Right cardiac atrium (tissue), 5 donors: ENCODE results near the gene ZNF579. TPM values are rescaled to one million over a fixed set of nuclear protein-coding genes. Genes with fewer than 3 reads are reported as not detected.
A peak's percentile ranks its signal among the peaks of the same experiment; 100 is the strongest.

Experiments used
- ATAC-seq, 2 donors: fragments of 200-7000 bp; cut with Tn5 transposase; one replicate each; pipeline versions ENCODE4 v1.8.0 to v1.9.1; 2020; ENCODE audit warnings: moderate library complexity in 2 of 2, mild to moderate bottlenecking in 1 of 2
- DNase-seq, 3 donors: peaks; one replicate each; pipeline ENCODE4 v3.0.0-alpha.2; 2020
- H3K27ac ChIP-seq: one replicate; pipeline ENCODE4 v1.5.1; 2013; ENCODE audit warnings: mild to moderate bottlenecking, low read length, control low read depth, moderate library complexity
- H3K27me3 ChIP-seq: one replicate; pipeline ENCODE4 v1.6.1; 2013; ENCODE audit not compliant: control insufficient read depth, insufficient read depth
- H3K4me1 ChIP-seq: one replicate; pipeline ENCODE4 v1.6.1; 2013; ENCODE audit warnings: low read length; ENCODE audit not compliant: control insufficient read depth, insufficient read depth
- H3K4me3 ChIP-seq: one replicate; pipeline ENCODE4 v1.5.1; 2013; ENCODE audit warnings: low read length, control low read depth
- H3K9me3 ChIP-seq: one replicate; pipeline ENCODE4 v1.6.1; 2013; ENCODE audit warnings: low read length; ENCODE audit not compliant: control insufficient read depth
- WGBS: extraction: QIAGEN DNeasy Blood & Tissue Kit; methylation state at CpG from one replicate; pipeline ENCODE4 v1.1.7; 2013; 5-methylcytosine and 5-hydroxymethylcytosine counted together
- intact Hi-C, 4 donors: fragments of 100-400 bp; cut with DNase I; formaldehyde crosslinking; loops; one replicate each; pipeline versions ENCODE4 v1.11.0 to v1.14.0; 2022 to 2023
- polyA plus RNA-seq: library from polyadenylated mRNA; stranded (reverse); fragments of 200-250 nt; gene quantifications from one replicate; pipeline ENCODE4 v1.2.3, GENCODE V29; 2013
- total RNA-seq, 4 donors: library from RNA; stranded (reverse); fragmentation: NEBNext Ultra II Directional; extraction: Animal tissue kit (Norgen Biotek cat#: 25700); gene quantifications; one replicate each; pipeline ENCODE4 v1.2.1, GENCODE V29; 2021
- donor health status: healthy with polysubstance abuse.
- donor health status: DM: no; HTN: yes; CAD: no.
- donor health status: DM: no; HTN: no; CAD: no.
- donor health status: DM: no; HTN: yes; CAD: no; lungs with severe emphysema.
- donor health status: DM: yes; HTN: yes; CAD: no.

Gene ZNF579
- total and polyA plus RNA-seq, 5 donors: 10.2 to 15.5 (median 13.3) TPM

GRCh38 chr19:55594996-55595545, 14.4 kb upstream of the ZNF579 start:
- 82% methylated on average over 4 of the region's 4 CpGs for WGBS
- no peaks in the 10 kb centered on the region for H3K9me3 ChIP-seq
- no peak overlapping the region for H3K27ac ChIP-seq
- H3K27me3 ChIP-seq: no peaks in the 10 kb centered on the region
- H3K4me1 ChIP-seq: no peaks in the 10 kb centered on the region
- intact Hi-C loops: loop anchor here in 1 of 4 donors (10.0 kb wide), 1 partner anchor 80 kb away; no protein-coding TSS in a partner anchor
- DNase-seq (peak in 2 of 3 donors; percentile 10 to 33), ATAC-seq (no peak)
- H3K4me3 ChIP-seq: no peak overlapping the region

DNA sequence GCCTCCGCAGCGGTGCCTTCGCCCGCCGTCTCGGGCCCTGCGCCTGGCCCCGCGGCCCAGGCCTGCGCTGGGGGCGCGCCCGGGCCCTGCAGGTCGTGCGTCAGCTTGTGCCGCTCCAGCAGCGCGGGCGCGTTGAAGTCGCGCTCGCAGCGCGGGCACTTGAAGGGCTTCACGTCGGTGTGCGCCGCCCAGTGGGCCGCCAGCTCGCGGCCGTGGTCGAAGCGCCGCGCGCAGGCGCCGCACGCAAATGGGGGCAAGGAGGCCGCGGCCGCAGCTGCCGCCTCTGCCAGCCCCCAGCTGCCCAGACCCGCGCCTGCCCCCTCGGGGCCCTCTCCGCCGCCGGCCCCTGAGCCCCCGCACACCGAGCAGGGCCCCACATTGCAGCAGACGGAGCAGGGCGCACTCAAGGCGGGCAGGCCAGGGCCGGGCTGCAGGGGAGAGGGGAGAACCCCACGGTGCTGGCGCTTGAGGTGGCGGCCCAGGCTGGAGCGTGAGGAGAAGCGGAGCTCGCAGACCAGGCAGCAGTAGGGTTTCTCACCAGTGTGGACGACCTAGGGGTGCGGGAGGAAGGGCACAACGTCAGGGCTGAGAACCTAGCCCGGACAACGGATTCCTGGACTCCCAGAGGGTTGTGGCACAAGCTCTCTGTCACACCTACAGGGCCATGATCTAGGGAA, 12.6 kb upstream of the ZNF579 start:
- no peaks in the 10 kb centered on the region for H3K27me3 ChIP-seq
- intact Hi-C loops: loop anchor here in 1 of 4 donors (10.0 kb wide), 1 partner anchor 78 kb away; no protein-coding TSS in a partner anchor
- 80% methylated on average over 68 of the region's 68 CpGs for WGBS
- no peak overlapping the region for H3K27ac ChIP-seq
- no peak overlapping the region for H3K4me3 ChIP-seq
- no peaks in the 10 kb centered on the region for H3K9me3 ChIP-seq
- DNase-seq (peak in 1 of 3 donors; percentile 43), ATAC-seq (no peak)
- no peaks in the 10 kb centered on the region for H3K4me1 ChIP-seq

DNA sequence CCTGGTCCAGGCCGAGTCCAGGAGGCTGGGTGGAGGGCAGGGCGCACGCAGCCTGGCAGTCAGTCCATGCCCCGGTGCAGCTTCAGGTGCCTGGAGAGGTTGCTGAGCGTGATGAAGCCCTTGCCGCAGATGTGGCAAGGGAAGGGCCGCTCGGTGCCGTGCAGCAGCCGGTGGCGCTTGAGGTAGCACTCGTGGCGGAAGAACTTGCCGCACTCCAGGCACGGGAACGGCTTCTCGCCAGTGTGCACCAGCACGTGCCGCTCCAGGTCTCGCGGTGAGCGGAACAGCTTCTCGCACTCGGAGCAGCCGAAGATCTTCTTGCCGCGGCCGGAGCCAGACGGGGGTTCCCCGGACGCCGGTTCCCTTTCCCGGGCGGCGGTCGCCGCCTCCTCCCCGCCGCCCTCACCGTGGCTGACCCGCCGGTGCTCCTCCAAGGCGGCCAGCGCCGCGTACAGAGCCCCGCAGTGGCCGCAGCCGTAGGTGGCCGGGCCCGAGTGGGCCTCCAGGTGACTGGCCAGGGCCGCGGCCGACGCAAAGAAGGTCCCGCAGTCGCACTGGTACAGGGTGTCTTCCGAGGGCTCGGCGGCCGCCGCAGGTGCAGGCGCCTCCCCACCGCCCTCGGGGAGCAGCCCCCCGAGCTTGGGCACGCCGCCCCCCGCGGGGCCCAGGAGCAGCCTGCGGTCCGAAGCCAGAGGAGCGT, 11.9 kb upstream of the ZNF579 start:
- H3K27me3 ChIP-seq: no peaks in the 10 kb centered on the region
- H3K4me3 ChIP-seq: no peak overlapping the region
- ATAC-seq (no peak), DNase-seq (peak in 1 of 3 donors; percentile 62)
- no peaks in the 10 kb centered on the region for H3K4me1 ChIP-seq
- WGBS: 86% methylated on average over 73 of the region's 73 CpGs
- H3K9me3 ChIP-seq: no peaks in the 10 kb centered on the region
- no peak overlapping the region for H3K27ac ChIP-seq
- intact Hi-C loops: loop anchor here in 1 of 4 donors (10.0 kb wide), 1 partner anchor 78 kb away; no protein-coding TSS in a partner anchor

- H3K4me3 ChIP-seq: no peak overlapping the region
- H3K27ac ChIP-seq: no peak overlapping the region
- peak in 1 of 3 donors; percentile 11 for DNase-seq
- ATAC-seq: no peak
- H3K27me3 ChIP-seq: no peaks in the 10 kb centered on the region
- whole genome bisulfite sequencing: 81% methylated on average over 10 of the region's 10 CpGs
- no peaks in the 10 kb centered on the region for H3K9me3 ChIP-seq
- H3K4me1 ChIP-seq: peaks cover 3% of the 10 kb centered on the region
- intact Hi-C loops: loop anchor here in 1 of 4 donors (10.0 kb wide), 1 partner anchor 77 kb away; no protein-coding TSS in a partner anchor
These were observed 10.9 kb upstream of the ZNF579 start for GRCh38 chr19:55591555-55591954.

- 85% methylated on average over 10 of the region's 10 CpGs for WGBS
- peaks cover 3% of the 10 kb centered on the region for H3K4me1 ChIP-seq
- no peak overlapping the region for H3K27ac ChIP-seq
- no peaks in the 10 kb centered on the region for H3K27me3 ChIP-seq
- H3K4me3 ChIP-seq: no peak overlapping the region
- intact Hi-C loops: loop anchor here in 1 of 4 donors (10.0 kb wide), 1 partner anchor 76 kb away; no protein-coding TSS in a partner anchor
- peak in 1 of 3 donors; percentile 25 for DNase-seq
- no peaks in the 10 kb centered on the region for H3K9me3 ChIP-seq
- ATAC-seq: no peak
These were observed 10.0 kb upstream of the ZNF579 start for GRCh38 chr19:55590617-55591016.

- no peaks in the 10 kb centered on the region for H3K9me3 ChIP-seq
- H3K27me3 ChIP-seq: no peaks in the 10 kb centered on the region
- no peak overlapping the region for H3K4me3 ChIP-seq
- DNase-seq (peak in 1 of 3 donors; percentile 11), ATAC-seq (no peak)
- no peak overlapping the region for H3K27ac ChIP-seq
- WGBS: 57% methylated on average over 7 of the region's 7 CpGs
- intact Hi-C loops: loop anchor here in 1 of 4 donors (10.0 kb wide), 1 partner anchor 75 kb away; no protein-coding TSS in a partner anchor
- peaks cover 3% of the 10 kb centered on the region for H3K4me1 ChIP-seq
These were observed 9.5 kb upstream of the ZNF579 start for GRCh38 chr19:55590109-55590508.

DNA sequence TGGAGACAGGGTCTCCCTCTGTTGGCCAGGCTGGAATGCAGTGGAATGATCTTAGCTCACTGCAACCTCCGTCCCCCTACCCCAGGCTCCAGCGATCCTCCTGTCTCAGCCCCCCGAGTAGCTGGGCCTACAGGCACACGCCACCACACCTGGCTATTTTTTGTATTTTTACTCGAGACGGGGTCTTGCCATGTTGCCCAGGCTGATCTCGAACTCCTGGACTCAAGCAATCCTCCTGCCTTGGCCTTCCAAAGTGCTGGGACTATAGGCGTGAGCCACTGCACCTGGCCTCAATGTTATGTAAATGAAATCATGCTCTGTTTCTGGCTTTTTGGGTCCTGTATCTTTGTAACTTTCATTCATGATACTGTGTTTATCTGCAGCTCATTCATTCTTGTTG, 8.1 kb upstream of the ZNF579 start:
- H3K4me1 ChIP-seq: peaks cover 3% of the 10 kb centered on the region
- no peaks in the 10 kb centered on the region for H3K9me3 ChIP-seq
- H3K4me3 ChIP-seq: no peak overlapping the region
- WGBS: 93% methylated on average over 8 of the region's 8 CpGs
- peak in 1 of 3 donors; percentile 27 for DNase-seq
- H3K27me3 ChIP-seq: no peaks in the 10 kb centered on the region
- ATAC-seq: no peak
- no peak overlapping the region for H3K27ac ChIP-seq
- intact Hi-C loops: loop anchor here in 1 of 4 donors (5.0 kb wide), 1 partner anchor 61 kb away; no protein-coding TSS in a partner anchor

GRCh38 chr19:55586976-55587668, 6.5 kb upstream of the ZNF579 start:
- Histone ChIP-seq H3K4me3 (peak overlapping the region; percentile 34), H3K27me3 (no peaks in the 10 kb centered on the region), H3K27ac (peak overlapping the region; percentile 66), H3K9me3 (no peaks in the 10 kb centered on the region), H3K4me1 (peaks cover 3% of the 10 kb centered on the region)
- under 1% methylated on average over 40 of the region's 40 CpGs for WGBS
- DNase-seq: peak; percentile 95 to 99 (median 98)
- intact Hi-C loops: loop anchor here in 1 of 4 donors (5.0 kb wide), 1 partner anchor 60 kb away; no protein-coding TSS in a partner anchor
- ATAC-seq: peak; percentile 89 to 93

- H3K27me3 ChIP-seq: no peaks in the 10 kb centered on the region
- ATAC-seq: peak; percentile 80 to 81
- peak; percentile 82 to 94 (median 92) for DNase-seq
- no peaks in the 10 kb centered on the region for H3K9me3 ChIP-seq
- 3% methylated on average over 36 of the region's 36 CpGs for WGBS
- H3K4me3 ChIP-seq: peak overlapping the region; percentile 30
- H3K27ac ChIP-seq: peak overlapping the region; percentile 51
- intact Hi-C loops: loop anchor here in 1 of 4 donors (5.0 kb wide), 1 partner anchor 58 kb away; no protein-coding TSS in a partner anchor
- peaks cover 8% of the 10 kb centered on the region for H3K4me1 ChIP-seq
These were observed 5.2 kb upstream of the ZNF579 start for GRCh38 chr19:55585658-55586339.

DNA sequence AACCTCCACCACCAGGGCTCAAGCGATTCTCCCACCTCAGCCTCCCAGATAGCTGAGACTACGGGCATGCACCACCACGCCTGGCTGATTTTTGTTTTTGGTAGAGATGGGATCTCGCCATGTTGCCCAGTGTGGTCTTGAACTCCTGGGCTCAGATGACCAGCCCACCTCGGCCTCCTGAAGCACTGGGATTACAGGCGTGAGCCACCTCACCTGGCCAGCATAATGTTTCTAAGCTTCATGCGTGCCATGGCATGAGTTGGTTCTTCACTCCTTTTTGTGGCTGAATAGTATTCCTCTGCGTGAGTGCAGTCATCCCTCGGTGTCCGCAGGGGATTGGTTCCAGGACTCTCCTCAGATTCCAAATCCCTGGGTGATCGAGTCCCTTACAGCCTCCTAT, 4.2 kb upstream of the ZNF579 start:
- intact Hi-C loops: loop anchor here in 2 of 4 donors (5.0 kb wide), 2 partner anchors 58 to 68 kb away; no protein-coding TSS in a partner anchor

More for the DNA sequence above, 4.2 kb upstream of the ZNF579 start:
- Histone ChIP-seq H3K27ac (no peak overlapping the region), H3K9me3 (no peaks in the 10 kb centered on the region), H3K4me1 (peaks cover 8% of the 10 kb centered on the region), H3K4me3 (no peak overlapping the region), H3K27me3 (no peaks in the 10 kb centered on the region)
- ATAC-seq: no peak
- 92% methylated on average over 11 of the region's 11 CpGs for whole genome bisulfite sequencing
- peak in 1 of 3 donors; percentile 26 for DNase-seq
